Measurements from ENCODE around the gene KLF12.

KLF12 gene

GRCh38 chr13:74131227-74131626 lies 3.0 kb downstream of the KLF12 start:
- Histone ChIP-seq H3K27me3 (ENCODE audit: control insufficient read depth, low read length) (no peaks in the 10 kb centered on the region), H4K20me1 (ENCODE audit: control insufficient read depth, insufficient read depth, low read depth, low read length) (peaks cover 14% of the 10 kb centered on the region), H3K4me3 (ENCODE audit: low read length) (peak overlapping the region; percentile 97), H3F3A (ENCODE audit: control insufficient read depth, insufficient read depth) (peaks cover 2% of the 10 kb centered on the region), H3K79me2 (ENCODE audit: control insufficient read depth, low read length) (peaks cover 78% of the 10 kb centered on the region), H3K27ac (ENCODE audit: low read depth, low read length) (no peak overlapping the region), H3K9me2 (replicated peaks; ENCODE audit: control insufficient read depth, low read length) (no peaks in the 10 kb centered on the region), H3K4me1 (ENCODE audit: control insufficient read depth, low read length) (peaks cover 55% of the 10 kb centered on the region), H3K9me3 (ENCODE audit: control insufficient read depth, insufficient read depth, low read length) (no peaks in the 10 kb centered on the region), H3K36me3 (ENCODE audit: control insufficient read depth, low read length) (peaks cover 26% of the 10 kb centered on the region; the same call in 1 of the 2 replicates), H3K4me2 (ENCODE audit: low read length) (peak overlapping the region; percentile 80)
- TF ChIP-seq, protein P1, sequence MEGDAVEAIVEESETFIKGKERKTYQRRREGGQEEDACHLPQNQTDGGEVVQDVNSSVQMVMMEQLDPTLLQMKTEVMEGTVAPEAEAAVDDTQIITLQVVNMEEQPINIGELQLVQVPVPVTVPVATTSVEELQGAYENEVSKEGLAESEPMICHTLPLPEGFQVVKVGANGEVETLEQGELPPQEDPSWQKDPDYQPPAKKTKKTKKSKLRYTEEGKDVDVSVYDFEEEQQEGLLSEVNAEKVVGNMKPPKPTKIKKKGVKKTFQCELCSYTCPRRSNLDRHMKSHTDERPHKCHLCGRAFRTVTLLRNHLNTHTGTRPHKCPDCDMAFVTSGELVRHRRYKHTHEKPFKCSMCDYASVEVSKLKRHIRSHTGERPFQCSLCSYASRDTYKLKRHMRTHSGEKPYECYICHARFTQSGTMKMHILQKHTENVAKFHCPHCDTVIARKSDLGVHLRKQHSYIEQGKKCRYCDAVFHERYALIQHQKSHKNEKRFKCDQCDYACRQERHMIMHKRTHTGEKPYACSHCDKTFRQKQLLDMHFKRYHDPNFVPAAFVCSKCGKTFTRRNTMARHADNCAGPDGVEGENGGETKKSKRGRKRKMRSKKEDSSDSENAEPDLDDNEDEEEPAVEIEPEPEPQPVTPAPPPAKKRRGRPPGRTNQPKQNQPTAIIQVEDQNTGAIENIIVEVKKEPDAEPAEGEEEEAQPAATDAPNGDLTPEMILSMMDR (IDR thresholded peaks at IDR 0.05; ENCODE audit: low read depth, low read length, poor library complexity, severe bottlenecking): no peak
- no peak for TF ChIP-seq EZH2phosphoT487 (IDR thresholded peaks at IDR 0.05; ENCODE audit: borderline replicate concordance, low read length)

DNA sequence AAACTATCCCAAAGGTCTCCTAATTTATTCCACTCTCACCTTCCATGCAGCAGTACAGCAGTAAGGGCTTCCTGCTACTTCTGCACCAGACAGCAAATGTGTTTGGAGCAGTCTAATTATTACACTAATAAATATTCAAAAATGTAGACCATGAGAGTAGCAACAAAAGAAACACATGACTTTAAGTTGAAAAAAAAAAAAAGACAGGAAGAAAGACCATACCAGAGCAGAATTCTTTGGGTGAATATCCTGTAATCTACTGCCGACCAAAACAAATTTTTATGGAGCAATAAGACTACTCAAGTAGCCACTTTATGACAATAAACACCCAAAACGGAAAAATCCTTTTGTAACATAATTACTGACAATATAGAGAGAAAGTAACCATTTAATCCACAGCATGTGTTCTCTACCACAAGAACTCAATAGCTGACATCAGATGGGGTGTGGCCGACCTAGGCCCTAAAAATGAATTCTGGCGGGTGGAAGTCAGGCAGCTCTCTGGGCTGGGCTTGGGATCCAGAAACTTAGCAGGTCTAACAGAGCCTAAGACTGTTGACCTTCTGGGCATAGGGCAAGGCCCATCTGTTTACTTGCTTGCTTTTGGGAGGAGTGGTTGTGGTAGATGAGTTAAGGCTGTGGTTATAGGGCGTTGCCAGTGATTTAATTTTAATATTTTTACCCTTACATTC lies 4.6 kb downstream of the KLF12 start:
- Histone ChIP-seq H3K4me2 (ENCODE audit: low read length) (peak overlapping the region; percentile 80), H3F3A (ENCODE audit: control insufficient read depth, insufficient read depth) (peaks cover 2% of the 10 kb centered on the region), H3K9me3 (ENCODE audit: control insufficient read depth, insufficient read depth, low read length) (no peaks in the 10 kb centered on the region), H3K79me2 (ENCODE audit: control insufficient read depth, low read length) (peaks cover 90% of the 10 kb centered on the region), H3K27ac (ENCODE audit: low read depth, low read length) (no peak overlapping the region), H3K9me2 (replicated peaks; ENCODE audit: control insufficient read depth, low read length) (no peaks in the 10 kb centered on the region), H3K4me3 (ENCODE audit: low read length) (peak overlapping the region; percentile 30), H3K36me3 (ENCODE audit: control insufficient read depth, low read length) (peaks cover 26% of the 10 kb centered on the region; the same call in 1 of the 2 replicates), H3K4me1 (ENCODE audit: control insufficient read depth, low read length) (peaks cover 53% of the 10 kb centered on the region), H3K27me3 (ENCODE audit: control insufficient read depth, low read length) (no peaks in the 10 kb centered on the region), H4K20me1 (ENCODE audit: control insufficient read depth, insufficient read depth, low read depth, low read length) (peaks cover 18% of the 10 kb centered on the region)
- no peak for TF ChIP-seq EZH2phosphoT487 (IDR thresholded peaks at IDR 0.05; ENCODE audit: borderline replicate concordance, low read length)
- TF ChIP-seq, protein P1 (IDR thresholded peaks at IDR 0.05; ENCODE audit: low read depth, low read length, poor library complexity, severe bottlenecking): no peak

DNA sequence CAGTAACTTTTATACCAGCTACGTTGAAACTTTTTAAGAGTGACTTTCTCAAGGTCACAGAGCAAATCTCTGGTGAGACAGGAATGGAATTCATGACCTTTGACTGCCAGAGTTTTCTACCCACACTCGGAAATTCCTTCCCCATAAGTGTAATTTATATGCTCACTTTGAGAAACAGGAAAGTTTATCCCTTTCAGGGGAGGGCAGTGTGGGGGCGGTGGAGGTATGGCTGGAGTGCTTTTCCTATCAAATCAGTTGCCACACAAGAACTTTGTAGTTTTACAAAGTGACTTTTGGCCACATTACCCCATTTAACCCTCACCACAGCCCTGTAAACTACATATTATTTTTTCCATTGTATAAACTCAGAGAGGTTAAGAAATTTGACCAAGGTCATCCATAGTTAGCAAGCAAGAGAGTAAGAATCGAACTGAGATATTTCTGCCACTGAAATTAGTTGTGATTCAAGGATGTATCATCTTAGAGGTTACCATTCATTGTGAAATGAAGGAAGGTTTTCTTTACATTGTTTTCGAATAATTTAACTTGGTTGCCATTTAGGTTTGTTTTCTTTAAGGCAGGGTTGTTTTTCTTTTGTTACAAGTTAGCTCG lies 5.9 kb downstream of the KLF12 start:
- H3K4me1 ChIP-seq (ENCODE audit: control insufficient read depth, low read length): peaks cover 53% of the 10 kb centered on the region
- H4K20me1 ChIP-seq (ENCODE audit: control insufficient read depth, insufficient read depth, low read depth, low read length): peaks cover 18% of the 10 kb centered on the region
- H3K4me3 ChIP-seq (ENCODE audit: low read length): no peak overlapping the region; the same call in 1 of the 2 replicates
- peaks cover 23% of the 10 kb centered on the region; the same call in 1 of the 2 replicates for H3K36me3 ChIP-seq (ENCODE audit: control insufficient read depth, low read length)
- H3K4me2 ChIP-seq (ENCODE audit: low read length): peak overlapping the region; percentile 35
- H3F3A ChIP-seq (ENCODE audit: control insufficient read depth, insufficient read depth): peaks cover 2% of the 10 kb centered on the region
- H3K79me2 ChIP-seq (ENCODE audit: control insufficient read depth, low read length): peaks cover 100% of the 10 kb centered on the region
- H3K9me2 ChIP-seq (replicated peaks; ENCODE audit: control insufficient read depth, low read length): no peaks in the 10 kb centered on the region
- TF ChIP-seq EZH2phosphoT487 (IDR thresholded peaks at IDR 0.05; ENCODE audit: borderline replicate concordance, low read length): no peak
- TF ChIP-seq, protein P1 (IDR thresholded peaks at IDR 0.05; ENCODE audit: low read depth, low read length, poor library complexity, severe bottlenecking): no peak
- no peaks in the 10 kb centered on the region for H3K27me3 ChIP-seq (ENCODE audit: control insufficient read depth, low read length)
- no peak overlapping the region for H3K27ac ChIP-seq (ENCODE audit: low read depth, low read length)
- no peaks in the 10 kb centered on the region for H3K9me3 ChIP-seq (ENCODE audit: control insufficient read depth, insufficient read depth, low read length)
